Small intestine (tissue), 7 donors: Measurements from ENCODE around the gene TRIM7. TPM values are rescaled to one million over a fixed set of nuclear protein-coding genes. Genes with fewer than 3 reads are reported as not detected.
"Not testable (repeated sequence)": the region's sequence is repeated elsewhere in the genome, so short reads cannot be mapped to it uniquely, and the experiment has no call there.

Source experiments
- DNase-seq, 2 donors: peaks; one replicate each; pipeline versions ENCODE4 v3.0.0 to v3.0.0-alpha.2; 2013
- FAIRE-seq: peaks from 2 replicates; lab custom pipeline; 2012; peaks lifted over from hg19 to GRCh38; lab: Jason Lieb, UNC
- H3K27ac ChIP-seq, 3 donors: one replicate each; pipeline ENCODE4 v1.5.1; 2013; ENCODE audit warnings: low read length in 2 of 3, mild to moderate bottlenecking in 2 of 3, control low read depth in 1 of 3, inconsistent platforms in 1 of 3, low read depth in 1 of 3, moderate library complexity in 1 of 3
- H3K27me3 ChIP-seq, 3 donors: one replicate each; pipeline ENCODE4 v1.6.1; 2013; ENCODE audit warnings: low read length in 3 of 3, inconsistent platforms in 1 of 3; ENCODE audit not compliant: control insufficient read depth in 3 of 3, insufficient read depth in 3 of 3
- H3K36me3 ChIP-seq, 3 donors: one replicate each; pipeline ENCODE4 v1.6.1; 2013; ENCODE audit warnings: low read length in 3 of 3, inconsistent platforms in 1 of 3, low read depth in 1 of 3, mild to moderate bottlenecking in 1 of 3, moderate library complexity in 1 of 3; ENCODE audit not compliant: control insufficient read depth in 3 of 3, insufficient read depth in 2 of 3
- H3K4me1 ChIP-seq, 3 donors: one replicate each; pipeline ENCODE4 v1.6.1; 2013; ENCODE audit warnings: low read length in 2 of 3, inconsistent platforms in 1 of 3, low read depth in 1 of 3, mild to moderate bottlenecking in 1 of 3, moderate library complexity in 1 of 3; ENCODE audit not compliant: control insufficient read depth in 3 of 3, insufficient read depth in 2 of 3
- H3K4me3 ChIP-seq, 3 donors: one replicate each; pipeline ENCODE4 v1.5.1; 2013; ENCODE audit warnings: low read length in 3 of 3, control low read depth in 1 of 3, inconsistent platforms in 1 of 3, low read depth in 1 of 3, mild to moderate bottlenecking in 1 of 3, moderate library complexity in 1 of 3
- H3K9me3 ChIP-seq, 2 donors: one replicate each; pipeline ENCODE4 v1.6.1; 2013; ENCODE audit warnings: low read depth in 1 of 2, low read length in 1 of 2; ENCODE audit not compliant: control insufficient read depth in 2 of 2, insufficient read depth in 1 of 2
- WGBS, 3 donors: extraction: QIAGEN DNeasy Blood & Tissue Kit; methylation state at CpG; one replicate each; pipeline ENCODE4 v1.1.7; 2013; 5-methylcytosine and 5-hydroxymethylcytosine counted together
- polyA plus RNA-seq, 4 donors: library from polyadenylated mRNA; stranded (reverse) in 3 of 4; unstranded in 1 of 4; fragments of 200-250 nt in 3 of 4; fragments of 120-200 nt in 1 of 4; gene quantifications; one replicate each; pipeline versions ENCODE4 v1.2.1 to v1.2.3, GENCODE V29; 2013
- donor health status: healthy with polysubstance abuse.
- donor health status: control.
- donor health status: control.
- donor health status: Bipolar disorder and iron deficiency.
- donor health status: healthy.

The TRIM7 gene
- polyA plus RNA-seq, 4 donors, result 0.22 to 2.1 (median 0.89) TPM; not detected in 1

DNA sequence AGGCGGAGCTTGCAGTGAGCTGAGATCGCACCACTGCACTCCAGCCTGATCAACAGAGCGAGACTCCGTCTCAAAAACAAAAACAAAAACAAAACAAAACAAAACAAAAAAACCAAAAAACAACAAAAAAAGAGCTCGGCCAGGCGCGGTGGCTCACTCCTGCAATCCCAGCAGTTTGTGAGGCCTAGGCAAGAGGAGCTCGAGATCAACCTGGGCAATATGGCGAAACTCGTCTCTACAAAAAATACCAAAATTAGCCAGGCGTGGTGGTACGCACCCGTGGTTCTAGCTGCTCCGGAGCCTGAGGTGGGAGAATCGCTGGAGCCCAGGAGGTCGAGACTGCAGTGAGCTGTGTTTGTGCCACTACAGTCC, 20.2 kb downstream of the TRIM7 start:
- no peaks in the 10 kb centered on the region for H3K36me3 ChIP-seq
- H3K27me3 ChIP-seq, result peaks cover 0 to 12% (median 0%) of the 10 kb centered on the region in 3 donors
- FAIRE-seq, result no peak
- H3K9me3 ChIP-seq, result no peaks in the 10 kb centered on the region
- 68 to 78% (median 73%) methylated on average over 16 of the region's 16 CpGs for WGBS, 3 donors
- peaks cover 0 to 3% (median 0%) of the 10 kb centered on the region in 3 donors for H3K4me1 ChIP-seq
- H3K4me3 ChIP-seq, result peak overlapping the region in 1 of 3 donors; percentile 47
- DNase-seq, result no peak
- no peak overlapping the region for H3K27ac ChIP-seq

DNA sequence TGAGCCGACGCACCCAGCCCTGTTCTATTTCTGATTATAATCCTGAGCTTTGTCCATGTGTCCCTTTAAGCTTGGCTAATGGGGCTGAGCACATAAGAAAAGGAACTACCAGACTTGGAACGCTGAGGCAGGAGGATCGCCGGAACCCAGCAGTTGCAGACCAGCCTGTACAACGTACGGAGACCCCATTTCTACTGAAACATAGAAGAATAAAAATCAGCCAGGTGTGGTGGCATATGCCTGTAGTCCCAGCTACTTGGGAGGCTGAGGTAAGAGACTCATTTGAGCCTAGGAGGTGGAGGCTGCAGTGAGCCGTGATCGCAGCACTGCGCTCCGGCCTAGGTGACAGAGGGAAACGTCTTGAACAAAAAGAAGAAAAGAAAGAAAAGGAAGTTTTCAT, 22.3 kb downstream of the TRIM7 start:
- Histone ChIP-seq H3K4me1 (peaks cover 0 to 1% (median 0%) of the 10 kb centered on the region in 3 donors), H3K27ac (no peak overlapping the region), H3K4me3 (no peak overlapping the region), H3K36me3 (no peaks in the 10 kb centered on the region), H3K27me3 (peaks cover 0 to 15% (median 0%) of the 10 kb centered on the region in 3 donors), H3K9me3 (no peaks in the 10 kb centered on the region)
- DNase-seq, result no peak
- WGBS, 3 donors, result 53 to 72% (median 58%) methylated on average over 12 of the region's 12 CpGs
- FAIRE-seq, result no peak

DNA sequence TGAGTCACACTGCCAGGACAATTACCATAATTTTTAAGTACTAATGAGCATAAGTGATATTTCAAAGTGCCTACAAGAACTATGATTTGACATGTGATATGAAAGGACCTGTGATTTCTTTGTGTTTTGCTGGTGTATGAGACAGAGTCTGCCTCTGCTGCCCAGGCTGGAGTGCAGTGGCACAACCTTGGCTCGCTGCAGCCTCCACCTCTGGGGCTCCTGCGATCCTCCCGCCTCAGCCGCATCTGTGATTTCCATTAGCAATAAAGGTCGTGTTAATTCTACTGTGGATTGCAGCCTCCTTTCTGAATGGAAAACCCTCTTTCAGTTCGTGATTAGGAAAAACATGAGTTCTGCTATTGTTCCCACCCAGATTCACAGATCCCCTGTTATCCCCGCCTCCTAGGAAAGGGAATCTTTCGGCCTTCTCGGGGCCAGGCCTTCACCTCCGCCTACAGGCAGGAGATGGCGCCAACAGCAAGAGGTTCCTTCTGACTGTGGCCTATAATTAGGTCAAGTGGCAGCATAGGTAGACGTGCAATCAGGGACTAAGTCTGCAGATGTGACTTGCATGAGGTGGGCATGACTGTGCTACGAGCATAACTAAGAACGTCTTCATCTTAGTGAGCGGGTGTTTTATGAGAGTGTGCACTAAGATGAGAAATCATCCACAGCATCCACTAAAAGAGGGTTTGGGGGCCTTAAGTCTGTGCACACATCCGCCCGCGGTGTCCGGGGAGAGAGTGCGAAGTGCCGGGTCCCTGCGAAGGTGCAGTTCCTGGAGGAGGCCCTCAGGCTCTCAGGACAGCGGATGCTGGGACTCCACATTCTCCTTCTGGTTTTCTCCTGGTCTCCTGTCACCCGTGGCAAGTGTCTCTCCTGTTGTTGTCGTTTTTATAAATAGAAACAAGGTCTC, 23.1 kb downstream of the TRIM7 start:
- H3K27ac ChIP-seq, result no peak overlapping the region
- H3K36me3 ChIP-seq, result no peaks in the 10 kb centered on the region
- H3K4me3 ChIP-seq, result no peak overlapping the region
- DNase-seq, result peak; percentile 73 to 76
- H3K4me1 ChIP-seq, result no peaks in the 10 kb centered on the region
- no peak for FAIRE-seq
- no peaks in the 10 kb centered on the region for H3K9me3 ChIP-seq
- 36 to 46% (median 43%) methylated on average over 25 of the region's 25 CpGs for WGBS, 3 donors
- peaks cover 0 to 19% (median 0%) of the 10 kb centered on the region in 3 donors for H3K27me3 ChIP-seq

DNA sequence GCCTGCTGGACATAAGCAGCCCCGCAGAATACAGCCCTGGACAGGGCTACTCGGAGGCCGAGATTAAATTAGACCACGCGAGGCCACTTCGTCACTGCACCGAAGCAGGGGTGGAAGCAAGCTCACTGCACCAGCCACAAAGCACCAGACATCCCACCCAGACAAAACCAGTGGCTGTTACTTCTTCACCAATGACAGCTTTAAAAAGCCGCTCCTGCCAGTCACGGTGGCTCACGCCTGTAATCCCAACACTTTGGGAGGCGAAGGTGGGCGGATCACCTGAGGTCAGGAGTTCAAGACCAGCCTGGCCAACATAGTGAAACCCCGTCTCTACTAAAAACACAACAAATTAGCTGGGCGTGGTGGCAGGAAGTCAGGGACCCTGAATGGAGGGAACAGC, 27.4 kb downstream of the TRIM7 start:
- H3K9me3 ChIP-seq, H3K4me3 ChIP-seq, H3K4me1 ChIP-seq, H3K36me3 ChIP-seq, DNase-seq, FAIRE-seq, H3K27ac ChIP-seq: not testable (repeated sequence)
- 62 to 69% (median 63%) methylated on average over 14 of the region's 14 CpGs for WGBS, 3 donors
- peaks cover 0 to 31% (median 13%) of the 10 kb centered on the region in 3 donors for H3K27me3 ChIP-seq

DNA sequence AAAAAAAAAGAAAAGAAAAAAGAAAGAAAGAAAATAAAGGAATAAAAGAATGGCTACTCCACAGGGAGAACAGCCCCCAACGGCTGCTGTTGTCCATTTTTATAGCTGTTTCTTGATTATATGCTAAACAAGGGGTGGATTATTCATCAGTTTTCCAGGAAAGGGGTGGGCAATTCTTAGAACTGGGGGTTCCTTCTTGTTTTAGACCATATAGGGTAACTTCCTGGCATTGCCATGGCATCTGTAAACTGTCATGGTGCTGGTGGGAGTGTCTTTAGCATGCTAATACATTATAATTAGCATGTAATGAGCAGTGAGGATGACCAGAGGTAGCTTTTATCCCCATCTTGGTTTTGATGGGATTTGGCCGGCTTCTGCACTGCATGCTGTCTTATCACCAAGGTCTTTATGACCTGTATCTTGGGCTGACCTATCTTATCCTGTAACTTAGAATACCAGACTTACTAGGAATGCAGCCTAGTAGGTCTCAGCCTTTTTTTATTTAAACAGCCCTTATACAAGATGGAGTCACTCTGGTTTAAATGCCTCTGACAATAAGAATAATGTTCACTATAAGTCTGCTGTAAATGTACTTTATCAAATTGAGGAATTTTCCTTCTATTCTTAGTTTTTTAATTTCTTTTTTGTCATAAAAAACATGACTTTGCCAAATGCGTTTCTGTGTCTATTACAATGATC, 28.6 kb downstream of the TRIM7 start:
- H3K36me3 ChIP-seq, result no peaks in the 10 kb centered on the region
- FAIRE-seq, result no peak
- no peaks in the 10 kb centered on the region for H3K4me1 ChIP-seq
- DNase-seq, result no peak
- no peak overlapping the region for H3K27ac ChIP-seq
- no peaks in the 10 kb centered on the region for H3K9me3 ChIP-seq
- H3K4me3 ChIP-seq, result no peak overlapping the region
- H3K27me3 ChIP-seq, result peaks cover 0 to 41% (median 15%) of the 10 kb centered on the region in 3 donors
- WGBS, 3 donors, result 33 to 60% (median 49%) methylated on average over 3 of the region's 3 CpGs

DNA sequence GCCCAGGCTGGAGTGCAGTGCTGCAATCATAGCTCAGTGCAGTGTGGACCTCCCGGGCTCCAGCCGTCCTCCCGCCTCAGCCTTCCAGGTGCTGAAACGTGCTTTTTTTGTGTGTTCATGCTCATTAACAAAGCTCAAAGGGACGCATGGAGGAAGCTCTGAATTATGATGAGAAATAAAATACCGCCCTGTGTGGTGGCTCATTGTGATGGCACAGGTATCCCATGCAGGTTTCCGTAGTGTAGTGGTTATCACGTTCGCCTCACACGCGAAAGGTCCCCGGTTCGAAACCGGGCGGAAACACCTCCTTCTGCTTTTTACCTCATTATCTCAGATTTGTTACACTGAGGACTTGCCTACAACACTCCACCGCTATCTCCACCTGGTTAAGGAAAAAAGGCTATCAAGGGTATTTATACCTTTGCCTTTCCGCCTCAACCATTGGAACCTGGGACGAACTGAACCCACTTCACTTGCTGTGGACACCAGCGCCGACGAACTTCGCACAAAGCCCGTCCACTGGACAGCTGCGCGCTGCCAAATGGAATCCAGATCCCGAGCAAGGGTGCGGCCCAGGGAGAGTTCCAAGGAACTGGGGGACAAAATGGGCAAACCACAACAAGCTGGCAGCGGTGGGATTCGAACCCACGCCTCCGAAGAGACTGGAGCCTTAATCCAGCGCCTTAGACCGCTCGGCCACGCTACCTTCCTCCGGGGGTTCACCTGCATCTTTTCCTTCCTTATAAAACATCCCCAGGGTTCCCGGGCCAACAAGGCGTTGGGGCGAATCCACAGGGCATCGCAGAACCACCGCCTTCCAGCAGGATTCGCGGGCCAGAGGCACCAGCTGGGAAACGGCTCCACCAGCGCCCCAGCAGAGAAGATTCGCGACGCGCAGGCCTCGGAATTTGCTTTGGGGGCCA, 31.3 kb downstream of the TRIM7 start:
- Histone ChIP-seq H3K27me3 (peaks cover 7 to 63% (median 27%) of the 10 kb centered on the region in 3 donors), H3K4me3 (no peak overlapping the region), H3K27ac (no peak overlapping the region), H3K36me3 (no peaks in the 10 kb centered on the region), H3K9me3 (no peaks in the 10 kb centered on the region), H3K4me1 (no peaks in the 10 kb centered on the region)
- WGBS, 3 donors, result 5 to 11% (median 10%) methylated on average over 49 to 50 of the region's 50 CpGs
- no peak for FAIRE-seq
- DNase-seq, result peak; percentile 23 to 58

DNA sequence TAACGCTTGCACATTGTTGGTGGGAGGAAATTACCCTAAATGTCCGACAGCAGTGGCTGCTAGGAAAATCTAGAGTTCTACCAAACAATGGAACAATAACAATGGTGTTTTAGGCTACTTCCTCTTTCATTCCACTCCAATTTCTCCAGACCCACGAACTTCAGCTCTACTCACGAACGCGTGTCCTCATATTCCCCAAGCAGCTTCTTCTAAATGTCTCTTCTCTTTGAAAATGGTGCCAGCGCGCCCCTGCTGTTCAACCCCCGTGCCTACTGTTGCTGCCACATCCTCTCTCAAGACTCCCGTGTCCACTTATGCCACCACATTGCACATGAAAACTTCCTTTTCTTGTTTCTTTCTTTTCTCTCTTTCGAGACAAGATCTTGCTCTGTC, 32.0 kb downstream of the TRIM7 start:
- no peak for FAIRE-seq
- no peak overlapping the region for H3K4me3 ChIP-seq
- peak in 1 of 2 donors; percentile 18 for DNase-seq
- H3K4me1 ChIP-seq, result no peaks in the 10 kb centered on the region
- no peaks in the 10 kb centered on the region for H3K9me3 ChIP-seq
- peaks cover 7 to 68% (median 27%) of the 10 kb centered on the region in 3 donors for H3K27me3 ChIP-seq
- H3K27ac ChIP-seq, result no peak overlapping the region
- 12 to 18% (median 13%) methylated on average over 11 of the region's 11 CpGs for WGBS, 3 donors
- no peaks in the 10 kb centered on the region for H3K36me3 ChIP-seq

DNA sequence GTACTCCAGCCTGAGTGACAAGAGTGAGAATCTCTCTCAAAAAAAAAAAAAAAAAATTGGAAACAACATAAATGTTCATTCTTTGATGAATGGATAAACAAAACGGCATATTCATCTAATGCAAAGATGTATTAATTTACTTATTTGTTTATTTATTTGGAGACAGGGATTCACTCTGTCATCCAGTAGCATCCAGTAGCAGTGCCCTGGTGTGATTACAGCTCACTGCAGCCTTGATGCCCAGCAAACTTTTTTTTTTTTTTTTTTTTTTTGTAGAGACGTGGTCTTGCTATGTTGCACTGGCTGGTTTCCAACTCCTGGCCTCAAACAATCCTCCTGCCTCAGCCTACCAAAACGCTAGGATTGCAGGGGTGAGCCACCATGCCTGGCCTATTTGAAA, 33.2 kb downstream of the TRIM7 start:
- Histone ChIP-seq H3K4me1 (no peaks in the 10 kb centered on the region), H3K36me3 (no peaks in the 10 kb centered on the region), H3K27me3 (peaks cover 7 to 71% (median 27%) of the 10 kb centered on the region in 3 donors), H3K4me3 (no peak overlapping the region), H3K27ac (no peak overlapping the region), H3K9me3 (no peaks in the 10 kb centered on the region)
- DNase-seq, result no peak
- 33 to 52% (median 37%) methylated on average over 3 of the region's 3 CpGs for WGBS, 3 donors
- no peak for FAIRE-seq
